ENCODE measurements around the gene WFDC6. TPM values are rescaled to one million over a fixed set of nuclear protein-coding genes. Genes with fewer than 3 reads are reported as not detected.

WFDC6 gene
- total RNA-seq, 2 donors from 2014 or later, result not detected

DNA sequence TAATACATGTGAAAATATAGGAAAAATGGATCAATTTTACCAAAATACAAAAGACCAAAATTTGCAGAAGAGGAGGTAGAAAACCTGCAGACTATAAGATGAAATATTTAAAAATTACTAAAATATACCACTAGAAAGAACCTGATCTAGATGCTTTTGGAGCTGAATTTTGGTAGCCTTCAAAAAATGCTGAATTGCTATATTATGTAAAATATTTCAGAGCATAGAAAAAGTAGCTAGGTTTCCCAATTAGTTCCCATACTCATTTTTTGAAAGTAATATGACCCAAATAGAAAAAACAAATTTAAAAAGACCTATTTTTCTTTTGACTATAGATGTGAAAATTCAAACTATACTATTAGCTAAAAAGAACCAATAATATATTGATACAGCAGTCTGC lies 11.5 kb upstream of the WFDC6 start:
- Histone ChIP-seq H3K9me3 (ENCODE audit: control insufficient read depth, low read length) (no peaks in the 10 kb centered on the region), H3K4me1 (ENCODE audit: control insufficient read depth, insufficient read depth, low read length) (no peaks in the 10 kb centered on the region), H3K27me3 (ENCODE audit: control insufficient read depth, insufficient read depth, low read length, poor library complexity, severe bottlenecking) (no peaks in the 10 kb centered on the region), H3K27ac (ENCODE audit: low read depth, low read length) (no peak overlapping the region), H3K36me3 (ENCODE audit: control insufficient read depth, insufficient read depth, low read length) (no peaks in the 10 kb centered on the region), H3K4me3 (ENCODE audit: low read length) (no peak overlapping the region), H3K9ac (ENCODE audit: extremely low read depth, low read length, poor library complexity, severe bottlenecking) (no peak overlapping the region)
- peaks cover 2% of the 10 kb centered on the region for H3K4me1 Mint-ChIP-seq
- no peak overlapping the region for H3K27ac Mint-ChIP-seq
- DNase-seq, result no peak
- no peaks in the 10 kb centered on the region for H3K36me3 Mint-ChIP-seq (ENCODE audit: low read depth)
- H3K9me3 Mint-ChIP-seq, result peaks cover 4% of the 10 kb centered on the region
- no peak overlapping the region for H3K4me3 Mint-ChIP-seq
- TF ChIP-seq, protein P1, sequence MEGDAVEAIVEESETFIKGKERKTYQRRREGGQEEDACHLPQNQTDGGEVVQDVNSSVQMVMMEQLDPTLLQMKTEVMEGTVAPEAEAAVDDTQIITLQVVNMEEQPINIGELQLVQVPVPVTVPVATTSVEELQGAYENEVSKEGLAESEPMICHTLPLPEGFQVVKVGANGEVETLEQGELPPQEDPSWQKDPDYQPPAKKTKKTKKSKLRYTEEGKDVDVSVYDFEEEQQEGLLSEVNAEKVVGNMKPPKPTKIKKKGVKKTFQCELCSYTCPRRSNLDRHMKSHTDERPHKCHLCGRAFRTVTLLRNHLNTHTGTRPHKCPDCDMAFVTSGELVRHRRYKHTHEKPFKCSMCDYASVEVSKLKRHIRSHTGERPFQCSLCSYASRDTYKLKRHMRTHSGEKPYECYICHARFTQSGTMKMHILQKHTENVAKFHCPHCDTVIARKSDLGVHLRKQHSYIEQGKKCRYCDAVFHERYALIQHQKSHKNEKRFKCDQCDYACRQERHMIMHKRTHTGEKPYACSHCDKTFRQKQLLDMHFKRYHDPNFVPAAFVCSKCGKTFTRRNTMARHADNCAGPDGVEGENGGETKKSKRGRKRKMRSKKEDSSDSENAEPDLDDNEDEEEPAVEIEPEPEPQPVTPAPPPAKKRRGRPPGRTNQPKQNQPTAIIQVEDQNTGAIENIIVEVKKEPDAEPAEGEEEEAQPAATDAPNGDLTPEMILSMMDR (conservative IDR thresholded peaks at IDR 0.05), result no peak
- peaks cover 3% of the 10 kb centered on the region for H3K27me3 Mint-ChIP-seq (ENCODE audit: insufficient read depth)

DNA sequence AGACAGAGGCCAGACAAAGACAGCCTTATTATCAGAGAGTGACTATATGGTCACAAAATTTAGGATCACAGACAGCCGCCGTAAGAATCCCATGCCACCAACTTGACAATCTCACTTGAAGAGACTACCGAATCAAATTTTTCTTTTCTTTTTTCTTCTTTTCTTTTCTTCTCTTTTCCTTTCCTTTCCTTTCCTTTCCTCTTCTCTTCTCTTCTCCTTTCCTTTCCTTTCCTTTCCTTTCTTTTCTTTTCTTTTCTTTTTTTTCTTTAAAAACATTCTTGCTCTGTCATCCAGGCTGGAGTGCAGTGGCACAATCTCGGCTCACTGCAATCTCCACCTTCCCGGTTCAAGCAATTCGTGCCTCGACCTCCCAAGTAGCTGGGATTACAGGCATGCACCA lies 9.1 kb upstream of the WFDC6 start:
- no peak overlapping the region for H3K4me3 Mint-ChIP-seq
- no peak for DNase-seq
- peaks cover 5% of the 10 kb centered on the region for H3K27me3 ChIP-seq (ENCODE audit: control insufficient read depth, insufficient read depth, low read length, poor library complexity, severe bottlenecking)
- H3K9me3 Mint-ChIP-seq, result peaks cover 4% of the 10 kb centered on the region
- H3K27me3 Mint-ChIP-seq (ENCODE audit: insufficient read depth), result peaks cover 10% of the 10 kb centered on the region
- H3K36me3 ChIP-seq (ENCODE audit: control insufficient read depth, insufficient read depth, low read length), result no peaks in the 10 kb centered on the region
- no peaks in the 10 kb centered on the region for H3K4me1 ChIP-seq (ENCODE audit: control insufficient read depth, insufficient read depth, low read length)
- TF ChIP-seq, protein P1 (conservative IDR thresholded peaks at IDR 0.05), result no peak
- H3K36me3 Mint-ChIP-seq (ENCODE audit: low read depth), result no peaks in the 10 kb centered on the region
- no peak overlapping the region for H3K4me3 ChIP-seq (ENCODE audit: low read length)
- H3K9me3 ChIP-seq (ENCODE audit: control insufficient read depth, low read length), result no peaks in the 10 kb centered on the region
- H3K9ac ChIP-seq (ENCODE audit: extremely low read depth, low read length, poor library complexity, severe bottlenecking), result no peak overlapping the region
- H3K27ac Mint-ChIP-seq, result no peak overlapping the region
- no peak overlapping the region for H3K27ac ChIP-seq (ENCODE audit: low read depth, low read length)
- H3K4me1 Mint-ChIP-seq, result peaks cover 2% of the 10 kb centered on the region
- WGBS, 2 experiments (ENCODE audit: insufficient coverage in 1 of 2, insufficient read length in 1 of 2), result 95 to 100% methylated on average over 3 to 7 of the region's 7 CpGs

DNA sequence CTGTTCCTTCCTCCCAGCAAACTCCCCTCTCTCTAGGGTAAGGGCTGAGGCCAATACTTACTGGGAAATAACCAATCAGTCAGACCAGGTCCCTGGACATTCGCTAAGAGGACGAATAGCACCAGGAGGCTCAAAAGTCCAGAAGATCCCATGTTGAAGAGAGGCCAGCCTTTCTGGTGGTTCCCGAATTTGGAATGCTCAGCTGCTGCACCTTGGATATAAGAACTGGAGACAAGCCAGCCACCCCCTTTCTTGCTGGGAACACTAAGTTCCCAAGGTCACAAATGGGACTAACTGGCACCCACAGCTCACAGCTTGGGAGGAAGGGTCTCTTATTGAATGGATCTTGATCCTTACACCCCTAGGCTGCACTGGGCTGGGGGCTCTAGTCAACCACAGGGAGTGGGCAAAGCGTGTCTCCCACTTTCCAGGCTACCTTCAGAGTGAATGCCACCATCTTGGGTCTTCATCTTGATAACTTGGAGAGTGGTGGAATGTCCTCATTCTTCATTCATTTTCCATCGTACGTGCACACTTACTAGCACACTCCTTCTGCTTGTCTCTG lies 8.0 kb upstream of the WFDC6 start, which contains the start of gene EPPIN:
Gene EPPIN, minus strand, starts transcription at position 196 of the 565 bp plus-strand sequence. Its CDS starts 44 bp downstream, at position 152.
- peaks cover 12% of the 10 kb centered on the region for H3K27me3 Mint-ChIP-seq (ENCODE audit: insufficient read depth)
- TF ChIP-seq, protein P1 (conservative IDR thresholded peaks at IDR 0.05), result no peak
- H3K27ac Mint-ChIP-seq, result no peak within 1 kb of the TSS
- H3K4me1 Mint-ChIP-seq, result peaks cover 2% of the 10 kb centered on the region
- Histone ChIP-seq H3K36me3 (ENCODE audit: control insufficient read depth, insufficient read depth, low read length) (no peaks in the 10 kb centered on the region), H3K4me3 (ENCODE audit: low read length) (no peak within 1 kb of the TSS), H3K4me1 (ENCODE audit: control insufficient read depth, insufficient read depth, low read length) (no peaks in the 10 kb centered on the region), H3K27ac (ENCODE audit: low read depth, low read length) (no peak within 1 kb of the TSS), H3K27me3 (ENCODE audit: control insufficient read depth, insufficient read depth, low read length, poor library complexity, severe bottlenecking) (peaks cover 16% of the 10 kb centered on the region), H3K9ac (ENCODE audit: extremely low read depth, low read length, poor library complexity, severe bottlenecking) (no peak within 1 kb of the TSS), H3K9me3 (ENCODE audit: control insufficient read depth, low read length) (no peaks in the 10 kb centered on the region)
- no peaks in the 10 kb centered on the region for H3K36me3 Mint-ChIP-seq (ENCODE audit: low read depth)
- DNase-seq, result no peak
- no peak within 1 kb of the TSS for H3K4me3 Mint-ChIP-seq
- WGBS, 2 experiments (ENCODE audit: insufficient coverage in 1 of 2, insufficient read length in 1 of 2), result 89 to 95% methylated on average over 6 of the region's 6 CpGs
- H3K9me3 Mint-ChIP-seq, result peaks cover 4% of the 10 kb centered on the region

Measured in endodermal cell (in vitro differentiated cells).